Stimulated activated CD4-positive, alpha-beta T cell treated with anti-CD3 and anti-CD28 coated beads, Interleukin-12 subunit alpha, Interleukin-12 subunit beta, amount 100 ng/mL, for 4 hours (primary cell): ENCODE results near the gene PLET1.

Experiments
- DNase-seq: peaks from one replicate; pipeline ENCODE4 v3.0.0-alpha.2; 2020

PLET1 gene

DNA sequence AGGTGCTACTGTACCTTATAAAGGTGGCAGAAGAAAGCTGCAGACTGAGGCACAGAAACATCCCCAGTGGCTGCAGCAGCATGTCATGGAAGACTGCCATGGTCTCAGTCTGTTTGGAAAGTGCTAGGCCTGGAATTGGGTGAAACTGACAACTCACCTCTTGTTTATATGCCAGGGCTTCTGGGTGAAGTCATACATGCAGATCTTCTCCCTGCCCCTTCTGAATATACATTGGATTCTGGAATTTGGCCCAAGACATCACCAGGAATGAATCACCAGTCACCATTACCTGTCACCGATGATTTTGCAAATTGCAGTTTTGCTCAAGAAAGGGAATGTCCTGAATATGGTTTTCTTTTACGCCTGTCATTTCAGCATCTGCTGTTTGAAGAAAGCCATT is at the start of gene PLET1:
Gene PLET1, minus strand, starts transcription at position 371 of the 400 bp plus-strand sequence. Its CDS starts 271 bp downstream, at position 100.
- no peak for DNase-seq

DNA sequence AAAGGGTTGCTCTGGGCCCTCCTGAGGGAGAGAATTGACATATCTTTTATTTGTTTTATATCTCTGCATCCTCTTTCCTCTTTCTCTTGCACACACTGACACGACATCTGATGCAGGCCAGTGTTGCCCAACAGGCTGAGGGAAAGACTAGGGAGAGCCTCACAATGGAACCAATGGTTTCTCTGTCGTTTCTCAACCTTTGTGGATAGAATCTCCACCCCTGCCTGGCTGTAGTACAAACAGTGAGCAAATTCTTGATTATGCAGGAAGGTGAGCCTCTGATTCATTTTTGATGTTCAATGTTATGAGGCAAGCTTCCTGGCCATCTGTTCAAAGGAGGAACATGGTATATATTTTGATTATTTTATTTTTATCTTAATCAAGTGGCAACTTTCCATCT is 49.8 kb upstream of the PLET1 start:
- no peak for DNase-seq

DNA sequence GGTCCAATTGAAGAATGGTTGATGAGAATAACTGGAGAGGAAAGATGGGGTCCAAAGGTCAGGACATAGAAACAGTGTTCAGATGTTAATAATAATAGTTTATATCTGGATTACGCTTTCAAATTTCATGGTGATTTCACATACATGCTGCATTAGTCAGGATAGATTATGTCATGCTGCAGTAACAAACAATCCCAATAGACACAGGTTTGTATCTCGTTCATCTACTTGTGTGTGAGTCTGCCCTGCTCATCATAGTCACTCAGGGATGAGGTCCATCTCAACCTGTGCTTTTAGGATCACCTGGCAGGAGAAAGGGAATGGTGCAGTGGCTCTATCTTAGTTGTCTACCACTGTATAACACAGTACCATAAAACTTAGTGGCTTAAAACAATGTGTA is 48.0 kb upstream of the PLET1 start:
- DNase-seq: no peak

DNA sequence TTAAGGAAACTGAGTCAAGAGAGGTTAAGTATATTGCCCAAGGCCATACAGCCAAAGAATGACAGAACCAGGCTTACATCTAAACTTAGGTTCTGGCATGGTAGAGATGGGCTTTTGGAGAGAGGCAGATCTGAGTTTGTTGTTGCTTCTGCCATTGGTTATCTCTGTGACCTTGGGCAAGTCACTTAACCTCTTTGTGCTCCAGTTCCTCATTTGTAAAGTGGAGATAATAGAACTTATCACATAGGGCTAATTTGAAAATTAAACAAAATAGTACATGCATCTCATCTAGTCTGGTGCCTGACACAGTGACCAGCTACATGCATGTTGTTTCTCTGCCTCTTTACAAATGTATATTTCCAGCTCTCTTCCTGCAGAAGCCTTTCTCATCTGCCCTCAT is 47.0 kb upstream of the PLET1 start:
- no peak for DNase-seq

GRCh38 chr11:112306230-112306629 is 45.6 kb upstream of the PLET1 start:
- no peak for DNase-seq

GRCh38 chr11:112304914-112305313 is 44.3 kb upstream of the PLET1 start:
- DNase-seq: no peak

GRCh38 chr11:112303616-112304015 is 43.0 kb upstream of the PLET1 start:
- no peak for DNase-seq

DNA sequence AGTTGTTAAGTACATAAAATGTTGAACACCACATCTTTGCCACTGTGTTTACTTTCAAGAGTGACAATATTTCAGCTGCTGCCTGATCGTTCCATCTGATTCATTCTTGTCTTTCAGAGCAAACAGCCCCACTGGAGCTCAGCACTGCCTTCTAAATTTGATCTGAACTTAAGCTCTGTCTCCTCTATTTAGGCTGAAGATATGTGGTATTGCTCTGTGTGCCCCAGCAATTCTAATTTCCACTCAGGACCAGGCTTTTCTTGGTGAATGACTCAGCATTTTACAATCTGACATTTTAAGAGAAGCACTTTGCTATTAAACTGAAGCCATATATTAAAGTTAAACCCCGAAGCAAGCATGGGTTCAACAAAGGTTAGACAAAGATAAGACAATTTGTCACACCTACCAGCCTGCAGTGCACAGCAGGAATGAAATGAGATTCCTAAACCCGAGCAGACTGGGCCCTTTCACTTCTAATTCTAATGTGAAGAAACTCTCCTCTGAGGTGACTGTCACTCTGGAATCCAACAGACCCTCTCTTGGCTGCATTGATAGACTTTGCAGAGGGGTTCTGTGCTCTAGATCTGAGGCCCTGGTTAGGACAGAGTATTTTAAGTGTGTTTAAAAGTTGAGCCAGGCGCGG is 41.7 kb upstream of the PLET1 start:
- no peak for DNase-seq

- DNase-seq: no peak
Measured at GRCh38 chr11:112300094-112300786, 39.6 kb upstream of the PLET1 start.

GRCh38 chr11:112298535-112298934 is 37.9 kb upstream of the PLET1 start:
- DNase-seq: no peak

DNA sequence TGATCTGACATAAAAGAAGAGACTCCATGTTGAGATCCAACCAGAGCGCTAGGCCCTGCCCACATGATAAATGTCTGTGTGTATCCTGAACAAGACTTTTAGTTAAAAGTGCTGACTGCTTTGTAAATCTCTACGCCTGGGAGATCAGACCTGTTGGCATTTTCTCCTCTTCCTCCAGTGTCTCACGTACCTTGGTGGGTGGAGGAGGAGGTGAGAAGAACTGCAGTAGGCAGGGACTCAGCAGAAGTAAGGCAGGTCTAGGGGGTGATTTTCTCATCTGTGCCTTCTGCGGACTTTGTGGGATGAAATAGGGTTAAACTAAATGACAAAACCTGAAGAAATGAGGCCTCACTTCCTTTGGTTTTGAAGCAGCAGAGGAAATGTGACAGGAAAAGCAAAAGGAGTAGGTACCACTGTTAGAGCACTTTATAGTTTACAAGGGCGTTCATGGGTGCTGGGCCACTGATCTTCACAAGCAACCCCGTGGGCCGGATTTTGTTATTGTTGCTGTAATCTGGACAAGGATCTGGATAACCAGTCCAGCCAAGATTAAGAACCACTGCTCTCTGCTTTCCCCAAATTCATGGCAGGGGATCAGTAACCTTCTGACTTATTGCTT is 36.7 kb upstream of the PLET1 start:
- no peak for DNase-seq

DNA sequence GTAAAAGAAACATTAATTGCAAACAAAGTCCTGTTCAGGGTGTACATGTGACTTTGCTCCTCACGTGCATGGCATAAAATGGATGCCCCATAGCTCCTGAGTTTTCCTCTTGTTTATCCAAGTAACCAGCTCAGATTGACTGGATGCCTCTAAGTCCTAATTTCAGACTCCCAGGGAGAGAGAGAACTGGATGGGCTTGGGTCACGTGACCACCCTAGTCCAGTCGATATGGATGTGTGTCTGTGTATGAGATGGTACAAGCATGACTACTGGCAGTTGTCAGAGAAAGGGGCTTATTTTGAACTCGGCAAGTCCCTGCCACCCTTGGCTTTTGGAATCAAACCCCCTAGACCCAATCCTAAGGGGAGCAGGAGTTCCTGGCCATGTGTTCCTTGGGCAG is 35.4 kb upstream of the PLET1 start:
- no peak for DNase-seq

DNA sequence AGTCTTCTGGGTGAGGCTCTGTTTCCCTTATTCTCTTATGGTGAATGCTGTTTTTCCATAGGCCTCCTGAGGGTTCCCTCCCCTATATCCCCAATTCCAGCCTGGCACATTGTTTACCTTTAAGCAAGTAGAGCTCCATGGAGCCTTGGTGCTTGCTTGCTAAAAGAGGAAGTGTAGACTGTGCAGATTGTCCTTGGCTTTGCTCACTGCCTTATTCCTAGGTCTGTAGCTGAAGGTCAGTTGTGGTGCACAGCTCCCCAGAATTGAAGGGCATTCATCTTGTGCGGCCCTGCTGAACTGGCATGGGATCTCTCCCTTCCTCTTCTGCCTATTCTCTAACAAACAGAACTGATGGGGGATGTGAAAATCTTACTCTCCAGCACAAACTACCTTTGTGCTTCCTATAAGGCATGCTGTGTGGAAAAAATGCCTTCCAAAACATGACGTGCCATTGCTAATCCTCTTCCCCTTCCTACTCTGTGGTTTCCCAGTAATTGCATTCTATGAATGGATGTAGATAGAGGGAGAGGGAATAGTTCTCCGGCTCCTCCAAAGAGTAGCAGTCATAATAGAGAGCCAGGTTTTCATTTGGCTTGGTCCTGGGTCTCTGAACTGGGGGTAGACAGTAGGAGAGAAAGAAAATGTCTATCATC is 34.2 kb upstream of the PLET1 start:
- DNase-seq: no peak

DNA sequence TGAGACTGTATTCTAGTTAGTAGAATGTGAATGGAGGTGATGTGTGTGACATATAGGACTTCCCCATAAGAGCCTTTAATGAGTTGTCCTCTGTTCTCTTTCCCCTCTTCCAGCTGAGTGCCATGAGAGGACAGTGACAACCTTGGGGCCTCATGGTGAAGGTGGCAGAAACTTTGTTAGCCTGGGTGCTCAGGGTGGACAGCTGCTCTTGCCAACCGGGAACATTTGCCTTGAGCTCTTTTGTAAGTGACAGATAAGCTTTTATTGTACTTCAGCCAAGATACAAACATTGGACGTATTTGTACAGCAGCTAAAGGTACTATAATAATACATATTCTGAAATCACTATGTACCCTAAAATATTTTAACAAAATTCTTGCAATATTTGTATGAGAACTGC is 33.0 kb upstream of the PLET1 start:
- no peak for DNase-seq

DNA sequence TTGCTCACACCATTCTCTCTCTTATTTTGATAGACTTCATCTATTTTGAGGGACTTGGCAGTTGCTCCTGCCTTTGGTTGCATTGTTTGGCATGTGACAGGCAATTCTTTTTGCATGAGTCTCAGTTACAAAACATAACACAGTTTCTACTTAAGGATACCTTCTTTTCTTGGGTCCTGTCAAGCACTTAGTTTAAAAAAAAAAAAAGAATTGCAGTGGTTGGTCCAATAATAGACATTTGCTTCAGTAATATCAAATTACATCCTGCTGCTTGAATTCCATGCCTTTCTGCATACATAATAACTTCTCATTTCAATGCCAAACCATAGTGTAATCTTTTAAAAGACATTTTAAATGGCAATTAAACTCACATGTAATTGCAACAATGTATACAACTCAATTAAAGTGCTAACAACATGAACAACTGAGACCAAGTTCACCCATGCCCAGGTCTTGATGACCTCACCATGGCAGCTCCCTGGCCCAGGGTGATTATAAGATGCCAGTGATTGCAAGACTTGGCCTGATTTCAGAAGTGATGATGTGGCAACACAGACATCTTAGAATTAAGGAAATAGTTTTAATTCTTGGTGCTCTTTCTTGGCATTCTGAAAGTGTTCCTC is 32.2 kb upstream of the PLET1 start:
- DNase-seq: no peak

GRCh38 chr11:112292188-112292587 is 31.5 kb upstream of the PLET1 start:
- no peak for DNase-seq

DNA sequence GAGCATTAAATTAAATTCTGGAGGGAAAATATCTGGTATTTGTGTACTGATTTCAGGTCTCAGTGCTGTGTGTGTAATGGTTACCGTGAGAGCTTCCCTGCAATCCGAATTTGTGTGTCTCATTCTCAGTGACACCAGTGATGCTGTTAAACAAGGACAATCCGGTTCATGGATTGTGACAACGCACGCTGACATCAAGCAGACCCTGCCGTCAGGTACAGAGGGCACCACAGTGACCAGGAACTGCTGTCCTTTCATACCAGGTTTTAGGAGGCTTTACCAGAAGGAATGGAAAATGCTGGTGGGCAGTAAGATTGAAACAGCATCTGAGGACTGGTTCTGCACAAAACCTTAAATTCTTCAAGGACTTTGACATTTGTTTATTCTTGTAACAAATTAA is 30.5 kb upstream of the PLET1 start:
- no peak for DNase-seq

DNA sequence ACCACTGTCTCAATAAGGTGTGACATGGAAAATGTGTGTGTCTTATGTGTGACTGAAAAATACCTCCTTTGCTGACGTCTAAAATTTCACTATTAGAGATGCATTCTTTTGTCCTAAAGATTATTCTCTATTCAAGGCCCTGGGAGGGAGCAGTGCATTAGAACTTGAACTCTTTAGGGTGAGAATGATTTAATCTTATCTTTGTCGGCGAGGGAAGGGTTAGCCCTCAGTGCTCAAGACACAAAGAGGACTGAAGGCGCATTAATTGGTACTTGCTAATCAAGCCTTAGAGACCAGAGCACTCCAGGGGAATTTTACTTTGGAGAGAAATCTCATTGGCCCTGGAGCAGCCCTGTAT is 29.8 kb upstream of the PLET1 start:
- DNase-seq: no peak

DNA sequence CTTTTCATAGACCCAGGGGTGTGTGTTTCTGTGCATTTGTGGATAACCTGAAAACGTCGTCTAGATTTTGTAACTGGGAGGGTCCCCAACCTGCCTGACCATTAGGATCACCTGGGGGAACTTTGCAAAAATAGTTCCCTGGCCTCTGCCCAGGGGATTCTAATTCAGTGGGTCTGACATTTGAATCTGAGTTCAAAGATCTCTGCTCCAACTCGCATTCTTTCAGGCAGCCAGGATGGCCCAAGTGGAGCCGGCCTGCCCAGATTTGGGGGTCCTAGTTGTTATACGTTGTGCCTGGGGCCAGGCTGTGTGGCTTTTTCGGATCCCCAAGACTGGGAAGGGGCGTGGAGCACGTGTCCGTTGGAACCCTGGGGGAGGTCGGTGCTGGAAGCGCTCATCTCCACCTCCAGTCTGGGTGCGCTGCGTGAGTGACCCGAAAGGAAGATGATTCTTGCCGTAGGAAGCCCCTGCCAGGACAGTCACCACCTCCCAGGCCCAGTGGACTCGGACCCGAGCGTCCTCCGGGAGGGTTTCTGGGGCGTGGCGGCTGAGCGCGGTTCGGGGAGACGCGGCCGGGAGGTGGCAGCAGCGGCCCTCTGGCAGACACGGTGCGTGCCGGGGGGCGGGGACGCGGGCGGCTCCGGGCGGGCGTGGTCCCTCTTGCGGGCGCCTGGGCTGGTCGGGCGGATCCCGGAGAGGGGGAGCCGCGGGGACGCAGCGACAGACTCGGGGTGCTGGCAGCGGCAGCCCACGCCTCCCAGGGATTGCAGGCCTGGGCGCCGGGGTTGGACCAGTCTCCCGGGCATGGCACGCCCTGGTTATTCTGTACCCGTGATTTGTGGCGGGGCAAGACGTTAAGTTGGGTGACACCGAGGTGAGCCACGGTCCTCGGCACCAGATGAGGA is 29.2 kb upstream of the PLET1 start:
- peak; percentile 83 for DNase-seq

GRCh38 chr11:112288021-112288420 is 27.4 kb upstream of the PLET1 start:
- DNase-seq: no peak

DNA sequence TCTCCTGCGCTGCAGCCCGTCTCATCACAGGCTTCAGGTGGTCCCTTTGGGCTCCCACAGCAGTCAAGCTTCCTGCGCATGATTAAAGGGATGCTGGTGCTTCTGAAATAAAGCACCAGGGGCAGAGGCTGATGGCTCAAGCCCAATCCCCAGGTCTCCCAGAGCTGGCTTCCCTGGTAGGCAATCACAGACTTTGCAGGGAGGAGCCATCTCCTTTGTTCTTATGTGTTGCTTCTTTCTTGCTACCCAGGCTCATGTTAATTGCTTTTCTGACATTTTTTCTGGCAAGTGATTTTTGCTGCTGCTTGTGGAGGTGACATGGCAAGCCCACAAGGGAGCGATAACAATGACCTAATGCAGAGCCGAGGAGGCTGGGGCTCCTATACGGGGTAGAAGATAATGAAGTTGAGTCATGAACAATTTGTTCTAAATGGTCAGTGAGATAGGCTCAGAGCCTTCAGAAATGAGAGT is 25.2 kb upstream of the PLET1 start:
- no peak for DNase-seq

GRCh38 chr11:112281726-112282125 is 21.1 kb upstream of the PLET1 start:
- no peak for DNase-seq
